GM12872 (cell line): ENCODE results near the gene RADX.

Experiments
- CTCF ChIP-seq: IDR thresholded peaks from 3 replicates; pipeline ENCODE4 v1.5.1; 2011; ENCODE audit warnings: low read depth, mild to moderate bottlenecking, low read length, moderate library complexity; ENCODE audit not compliant: insufficient read depth

The RADX gene

GRCh38 chrX:106711375-106711774 is 99.6 kb downstream of the RADX start:
- no peak for TF ChIP-seq CTCF

- no peak for TF ChIP-seq CTCF
Observed at GRCh38 chrX:106716004-106716403, 104.2 kb downstream of the RADX start.

- no peak for TF ChIP-seq CTCF
Observed at GRCh38 chrX:106716463-106716862, 104.7 kb downstream of the RADX start.

- no peak for TF ChIP-seq CTCF
Observed at GRCh38 chrX:106718709-106719108, 106.9 kb downstream of the RADX start.

GRCh38 chrX:106725931-106726330 is 114.2 kb downstream of the RADX start:
- no peak for TF ChIP-seq CTCF

- no peak for TF ChIP-seq CTCF
Observed at GRCh38 chrX:106726485-106727437, 115.0 kb downstream of the RADX start, which contains the start of gene RNF128. RNF128 (plus strand) TSS chrX:106726701; CDS start chrX:106726914, 213 bp downstream.

- no peak for TF ChIP-seq CTCF
Observed at GRCh38 chrX:106728337-106728736, 116.6 kb downstream of the RADX start.
